Measurements from ENCODE around the gene PRKCZ.
A peak's percentile ranks its signal among the peaks of the same experiment; 100 is the strongest.

The PRKCZ gene

DNA sequence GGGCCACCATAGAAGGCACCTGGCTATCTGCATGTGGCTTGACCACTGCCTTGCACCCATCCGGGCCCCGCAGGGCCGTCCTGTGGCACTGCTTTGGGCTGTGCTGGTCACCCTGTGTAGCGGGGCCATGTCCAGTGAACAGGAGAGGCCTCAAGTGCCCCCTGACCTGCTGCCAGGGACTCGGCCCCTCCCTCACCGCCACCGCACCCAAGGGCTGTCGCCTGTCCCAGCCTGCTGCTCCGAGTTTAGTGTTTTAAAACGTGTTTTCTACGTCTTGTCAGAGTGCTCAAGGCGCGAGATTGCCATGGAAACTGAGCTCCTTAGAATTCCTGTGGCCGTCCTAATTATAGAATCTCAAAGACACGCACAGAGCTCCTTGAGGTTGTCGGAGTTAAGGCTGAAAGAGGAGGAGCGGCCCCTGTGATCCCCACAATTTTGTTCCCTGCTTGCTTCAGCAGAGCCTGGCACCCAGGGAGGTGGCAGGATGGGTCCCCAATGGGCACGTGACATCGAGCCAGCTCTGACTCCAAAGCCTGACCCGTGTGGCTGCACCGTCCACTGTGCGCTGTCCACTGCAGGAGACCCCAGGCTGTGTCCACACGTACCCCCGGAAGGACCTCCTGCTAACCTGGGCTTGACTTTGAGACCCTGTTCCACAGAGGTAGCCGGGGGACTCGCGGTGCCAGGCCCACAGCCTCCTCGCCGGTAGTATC, 78.1 kb downstream of the PRKCZ start:
- no peaks in the 10 kb centered on the region for H3K27me3 ChIP-seq (ENCODE audit: control insufficient read depth, insufficient read depth, low read length)
- H3K36me3 ChIP-seq (ENCODE audit: control insufficient read depth, insufficient read depth, low read length), result no peaks in the 10 kb centered on the region
- no peaks in the 10 kb centered on the region for H3K9me3 ChIP-seq (ENCODE audit: control insufficient read depth, insufficient read depth, low read length)
- DNase-seq (ENCODE audit: low read depth, low spot score), result no peak
- peaks cover 2% of the 10 kb centered on the region; the same call in 1 of the 2 replicates for H3K4me1 ChIP-seq (ENCODE audit: control insufficient read depth, insufficient read depth, low read length)
- H3K27ac ChIP-seq (ENCODE audit: low read length), result no peak overlapping the region
- no peak overlapping the region for H3K4me3 ChIP-seq (ENCODE audit: low read length)
- WGBS (ENCODE audit: insufficient coverage, insufficient read length), result no CpG with 5 or more reads among the region's 29 CpGs

DNA sequence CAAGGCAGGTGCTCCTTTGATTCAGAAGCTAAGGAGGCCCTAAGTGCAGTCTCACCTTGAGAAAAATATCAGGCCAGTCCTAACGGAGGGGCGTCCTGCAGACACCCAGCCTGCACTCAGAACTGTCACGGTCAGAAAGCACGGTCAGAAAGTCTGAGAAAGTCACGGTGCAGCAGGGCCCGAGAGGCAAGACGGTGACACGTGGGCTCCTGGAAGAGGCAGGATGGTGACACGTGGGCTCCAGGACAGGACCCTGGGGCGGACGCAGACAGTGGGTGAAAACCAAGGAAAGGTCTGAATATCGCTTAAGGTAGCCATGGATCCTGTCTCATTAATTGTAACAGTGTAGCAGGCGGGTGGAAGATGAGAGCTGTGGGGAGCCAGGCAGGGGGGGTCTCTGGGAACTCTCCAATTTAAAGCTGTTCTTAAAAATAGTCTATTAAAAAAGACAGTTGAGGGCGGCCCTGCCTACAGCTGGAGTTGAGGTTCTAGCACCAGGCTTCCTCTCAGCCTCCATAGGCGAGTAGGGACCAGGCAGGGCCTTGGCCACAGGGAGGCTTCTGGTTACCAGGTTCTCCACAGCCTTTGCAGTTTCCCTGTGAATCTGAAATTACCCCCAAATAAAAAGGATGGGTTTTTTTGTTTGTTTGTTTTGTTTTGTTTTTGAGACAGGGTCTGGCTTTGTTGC, 79.2 kb downstream of the PRKCZ start:
- H3K9me3 ChIP-seq (ENCODE audit: control insufficient read depth, insufficient read depth, low read length), result no peaks in the 10 kb centered on the region
- no peak overlapping the region for H3K27ac ChIP-seq (ENCODE audit: low read length)
- no CpG with 5 or more reads among the region's 15 CpGs for WGBS (ENCODE audit: insufficient coverage, insufficient read length)

DNA sequence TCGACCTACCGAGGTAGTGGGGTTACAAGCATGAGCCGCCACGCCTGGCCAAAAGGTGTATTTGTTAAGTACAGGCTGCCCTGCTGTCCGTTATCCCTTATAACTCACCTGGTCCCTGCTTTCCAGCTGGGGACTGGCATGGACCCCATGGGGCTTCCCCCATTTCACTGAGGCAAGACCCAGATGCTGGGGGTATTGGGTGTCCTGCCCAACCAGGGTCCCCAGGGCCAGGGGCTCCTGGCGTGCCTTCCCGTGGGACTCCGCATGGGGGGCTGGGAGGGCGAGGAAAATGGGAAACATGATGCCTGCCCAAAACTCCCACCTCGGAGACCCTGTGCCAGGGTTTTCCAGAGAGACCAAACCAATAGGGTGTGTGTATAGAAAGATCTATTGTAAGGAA, 79.9 kb downstream of the PRKCZ start:
- DNase-seq (ENCODE audit: low read depth, low spot score), result no peak
- Histone ChIP-seq H3K4me1 (ENCODE audit: control insufficient read depth, insufficient read depth, low read length) (peaks cover 5% of the 10 kb centered on the region), H3K9me3 (ENCODE audit: control insufficient read depth, insufficient read depth, low read length) (no peaks in the 10 kb centered on the region), H3K27me3 (ENCODE audit: control insufficient read depth, insufficient read depth, low read length) (no peaks in the 10 kb centered on the region), H3K36me3 (ENCODE audit: control insufficient read depth, insufficient read depth, low read length) (no peaks in the 10 kb centered on the region), H3K4me3 (ENCODE audit: low read length) (no peak overlapping the region), H3K27ac (ENCODE audit: low read length) (no peak overlapping the region)
- no CpG with 5 or more reads among the region's 10 CpGs for WGBS (ENCODE audit: insufficient coverage, insufficient read length)

More for the DNA sequence above, 79.2 kb downstream of the PRKCZ start:
- H3K27me3 ChIP-seq (ENCODE audit: control insufficient read depth, insufficient read depth, low read length), result no peaks in the 10 kb centered on the region
- H3K4me1 ChIP-seq (ENCODE audit: control insufficient read depth, insufficient read depth, low read length), result peaks cover 5% of the 10 kb centered on the region
- H3K4me3 ChIP-seq (ENCODE audit: low read length), result no peak overlapping the region
- no peak for DNase-seq (ENCODE audit: low read depth, low spot score)
- H3K36me3 ChIP-seq (ENCODE audit: control insufficient read depth, insufficient read depth, low read length), result no peaks in the 10 kb centered on the region

DNA sequence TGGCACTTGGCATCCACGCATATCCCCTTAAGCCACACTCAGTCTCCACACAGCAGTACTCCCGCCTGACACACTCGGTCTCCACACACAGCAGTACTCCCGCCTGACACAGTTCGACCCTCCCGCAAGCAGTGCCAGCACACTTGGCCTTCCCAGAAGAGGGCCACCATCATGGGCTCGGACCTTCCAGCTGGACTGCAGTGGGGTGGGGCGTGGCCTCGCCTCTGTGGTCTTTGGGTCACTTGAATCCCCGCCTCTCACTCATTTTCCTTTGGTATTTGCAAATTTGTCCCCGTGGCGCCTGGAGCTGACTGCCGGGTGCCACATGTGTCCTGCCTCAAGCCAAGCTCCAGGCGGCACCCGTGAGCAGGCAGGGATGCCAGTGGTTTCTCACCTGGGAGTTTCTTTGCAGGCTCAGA, 80.7 kb downstream of the PRKCZ start:
- WGBS (ENCODE audit: insufficient coverage, insufficient read length), result no CpG with 5 or more reads among the region's 15 CpGs
- no peak for DNase-seq (ENCODE audit: low read depth, low spot score)
- no peaks in the 10 kb centered on the region for H3K36me3 ChIP-seq (ENCODE audit: control insufficient read depth, insufficient read depth, low read length)
- H3K27ac ChIP-seq (ENCODE audit: low read length), result no peak overlapping the region
- no peaks in the 10 kb centered on the region for H3K27me3 ChIP-seq (ENCODE audit: control insufficient read depth, insufficient read depth, low read length)
- no peaks in the 10 kb centered on the region for H3K9me3 ChIP-seq (ENCODE audit: control insufficient read depth, insufficient read depth, low read length)
- H3K4me3 ChIP-seq (ENCODE audit: low read length), result no peak overlapping the region
- H3K4me1 ChIP-seq (ENCODE audit: control insufficient read depth, insufficient read depth, low read length), result peaks cover 5% of the 10 kb centered on the region

DNA sequence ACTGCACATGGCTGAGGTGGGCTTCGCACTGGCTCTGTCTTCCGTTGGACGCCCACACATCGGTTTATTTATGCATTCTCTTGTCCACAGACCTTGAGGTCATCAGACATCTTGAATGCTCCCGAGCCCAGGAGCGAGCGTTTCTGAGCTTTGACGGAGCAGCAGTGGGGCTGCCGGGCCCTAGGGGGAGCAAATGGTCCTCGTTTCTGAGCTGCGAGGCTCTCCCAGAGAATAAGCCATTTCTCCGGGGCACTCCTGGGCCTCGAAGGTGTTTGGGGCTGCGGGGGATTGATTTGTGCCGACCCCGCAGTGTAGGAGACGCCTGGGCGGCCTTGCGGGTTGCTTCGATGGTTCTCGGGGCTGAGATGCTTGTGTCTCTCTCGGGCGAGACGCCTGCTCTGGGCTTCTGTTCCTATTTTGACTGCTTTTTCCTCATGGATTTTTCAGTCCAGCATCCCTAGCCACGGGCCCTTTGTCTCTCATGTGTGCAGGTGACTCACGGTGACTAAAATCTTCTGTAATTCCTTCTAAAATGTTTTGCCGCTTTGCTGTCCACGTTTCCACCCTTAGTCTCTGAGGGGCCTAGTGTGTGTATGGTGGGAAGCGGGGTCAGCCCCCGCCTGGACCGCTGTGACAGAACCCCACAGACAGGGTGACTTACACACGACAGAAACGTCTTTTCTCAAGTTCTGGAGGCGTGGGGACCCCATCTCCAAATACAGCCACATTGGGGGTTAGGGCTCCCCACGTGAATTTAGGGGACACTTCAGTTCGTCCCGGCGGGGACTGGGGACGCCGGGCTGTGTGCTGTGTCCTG, 82.2 kb downstream of the PRKCZ start:
- Histone ChIP-seq H3K9me3 (ENCODE audit: control insufficient read depth, insufficient read depth, low read length) (no peaks in the 10 kb centered on the region), H3K4me3 (ENCODE audit: low read length) (peak overlapping the region; percentile 15; the same call in 1 of the 2 replicates), H3K4me1 (ENCODE audit: control insufficient read depth, insufficient read depth, low read length) (peaks cover 5% of the 10 kb centered on the region), H3K36me3 (ENCODE audit: control insufficient read depth, insufficient read depth, low read length) (no peaks in the 10 kb centered on the region), H3K27me3 (ENCODE audit: control insufficient read depth, insufficient read depth, low read length) (no peaks in the 10 kb centered on the region), H3K27ac (ENCODE audit: low read length) (no peak overlapping the region)
- no CpG with 5 or more reads among the region's 40 CpGs for WGBS (ENCODE audit: insufficient coverage, insufficient read length)
- no peak for DNase-seq (ENCODE audit: low read depth, low spot score)

DNA sequence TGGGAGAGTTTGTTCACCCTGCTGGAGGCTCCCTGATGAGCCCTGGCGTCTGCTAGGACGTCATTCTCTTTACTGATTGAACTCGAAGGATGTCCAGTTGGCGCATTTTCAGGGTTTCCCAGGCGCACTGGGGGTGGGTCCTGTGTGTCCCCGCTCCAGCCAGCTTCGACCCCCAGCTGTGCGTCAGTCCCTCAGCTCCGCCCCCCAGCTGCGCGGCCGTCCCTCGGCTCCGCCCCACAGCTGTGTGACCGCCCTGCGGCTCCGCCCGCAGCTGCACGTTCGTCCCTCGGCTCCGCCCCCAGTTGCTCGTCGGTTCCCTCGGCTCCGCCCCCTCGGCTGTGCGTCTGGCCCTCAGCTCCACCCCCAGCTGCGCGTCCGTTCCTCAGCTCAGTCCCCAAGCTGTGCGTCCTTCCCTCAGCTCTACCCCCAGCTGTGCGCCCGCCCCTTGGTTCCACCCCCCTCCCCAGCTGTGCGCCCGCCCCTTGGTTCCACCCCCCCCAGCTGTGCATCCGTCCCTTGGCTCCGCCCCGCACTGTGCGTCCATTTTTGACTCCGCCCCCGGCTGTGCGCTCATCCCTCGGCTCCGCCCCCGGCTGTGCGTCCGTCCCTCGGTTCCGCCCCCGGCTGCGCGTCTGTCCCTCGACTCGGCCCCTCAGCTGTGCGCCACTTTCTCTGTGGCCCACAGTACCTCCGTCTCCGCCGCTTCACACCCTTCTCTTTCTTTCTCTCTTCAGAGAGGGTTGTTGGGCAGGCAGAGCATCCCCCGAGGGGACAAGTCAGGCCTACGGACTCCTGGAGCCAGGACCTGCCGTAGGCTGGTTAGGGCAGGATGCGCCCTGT, 83.0 kb downstream of the PRKCZ start:
- H3K27ac ChIP-seq (ENCODE audit: low read length), result no peak overlapping the region
- WGBS (ENCODE audit: insufficient coverage, insufficient read length), result no CpG with 5 or more reads among the region's 63 CpGs

DNA sequence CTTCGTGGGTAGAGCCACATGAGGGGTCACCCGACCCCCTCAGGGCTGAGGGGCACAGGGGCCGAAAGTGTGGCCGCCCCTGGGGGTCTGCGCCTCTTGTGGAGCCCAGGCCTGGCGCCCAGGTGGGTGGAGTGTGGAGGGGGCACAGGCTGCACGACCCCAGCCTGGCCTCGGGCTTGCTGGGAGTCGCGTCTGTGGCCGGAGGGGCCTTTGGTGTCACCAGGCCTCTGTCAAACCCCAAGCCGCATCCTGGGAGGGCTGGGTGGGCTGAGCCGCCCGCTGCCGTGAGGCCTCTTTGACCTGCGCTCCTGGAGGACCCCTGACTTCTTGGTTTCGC, 83.6 kb downstream of the PRKCZ start:
- H3K9me3 ChIP-seq (ENCODE audit: control insufficient read depth, insufficient read depth, low read length), result no peaks in the 10 kb centered on the region
- WGBS (ENCODE audit: insufficient coverage, insufficient read length), result no CpG with 5 or more reads among the region's 17 CpGs
- DNase-seq (ENCODE audit: low read depth, low spot score), result no peak
- peaks cover 5% of the 10 kb centered on the region for H3K4me1 ChIP-seq (ENCODE audit: control insufficient read depth, insufficient read depth, low read length)
- no peaks in the 10 kb centered on the region for H3K27me3 ChIP-seq (ENCODE audit: control insufficient read depth, insufficient read depth, low read length)
- no peaks in the 10 kb centered on the region for H3K36me3 ChIP-seq (ENCODE audit: control insufficient read depth, insufficient read depth, low read length)
- H3K27ac ChIP-seq (ENCODE audit: low read length), result no peak overlapping the region
- peak overlapping the region; percentile 23; the same call in 1 of the 2 replicates for H3K4me3 ChIP-seq (ENCODE audit: low read length)

More for the DNA sequence above, 83.0 kb downstream of the PRKCZ start:
- Histone ChIP-seq H3K27me3 (ENCODE audit: control insufficient read depth, insufficient read depth, low read length) (no peaks in the 10 kb centered on the region), H3K4me3 (ENCODE audit: low read length) (peak overlapping the region; percentile 23; the same call in 1 of the 2 replicates), H3K36me3 (ENCODE audit: control insufficient read depth, insufficient read depth, low read length) (no peaks in the 10 kb centered on the region), H3K9me3 (ENCODE audit: control insufficient read depth, insufficient read depth, low read length) (no peaks in the 10 kb centered on the region), H3K4me1 (ENCODE audit: control insufficient read depth, insufficient read depth, low read length) (peaks cover 5% of the 10 kb centered on the region)
- peak; percentile 86 for DNase-seq (ENCODE audit: low read depth, low spot score)

DNA sequence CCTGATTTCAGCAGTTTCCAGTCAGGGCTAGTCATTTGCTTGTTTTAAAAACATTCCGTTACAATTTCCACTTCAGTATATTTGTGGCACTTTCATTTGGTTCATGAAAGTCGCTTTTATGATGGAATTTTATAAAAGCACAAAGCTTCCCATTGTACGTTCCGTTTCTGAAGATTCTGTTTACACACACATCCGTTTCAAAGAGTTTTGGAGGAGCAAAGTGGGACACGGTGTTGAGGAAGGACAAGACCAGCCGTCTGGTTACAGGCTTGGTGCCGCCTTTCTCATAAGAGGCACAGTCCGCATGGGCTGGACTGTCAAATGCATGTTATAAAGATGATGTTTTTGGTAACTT, 84.0 kb downstream of the PRKCZ start:
- WGBS (ENCODE audit: insufficient coverage, insufficient read length), result no CpG with 5 or more reads among the region's 9 CpGs
- no peak overlapping the region for H3K27ac ChIP-seq (ENCODE audit: low read length)
- H3K27me3 ChIP-seq (ENCODE audit: control insufficient read depth, insufficient read depth, low read length), result no peaks in the 10 kb centered on the region
- H3K4me3 ChIP-seq (ENCODE audit: low read length), result no peak overlapping the region
- H3K36me3 ChIP-seq (ENCODE audit: control insufficient read depth, insufficient read depth, low read length), result no peaks in the 10 kb centered on the region
- H3K4me1 ChIP-seq (ENCODE audit: control insufficient read depth, insufficient read depth, low read length), result peaks cover 5% of the 10 kb centered on the region
- no peaks in the 10 kb centered on the region for H3K9me3 ChIP-seq (ENCODE audit: control insufficient read depth, insufficient read depth, low read length)
- no peak for DNase-seq (ENCODE audit: low read depth, low spot score)

DNA sequence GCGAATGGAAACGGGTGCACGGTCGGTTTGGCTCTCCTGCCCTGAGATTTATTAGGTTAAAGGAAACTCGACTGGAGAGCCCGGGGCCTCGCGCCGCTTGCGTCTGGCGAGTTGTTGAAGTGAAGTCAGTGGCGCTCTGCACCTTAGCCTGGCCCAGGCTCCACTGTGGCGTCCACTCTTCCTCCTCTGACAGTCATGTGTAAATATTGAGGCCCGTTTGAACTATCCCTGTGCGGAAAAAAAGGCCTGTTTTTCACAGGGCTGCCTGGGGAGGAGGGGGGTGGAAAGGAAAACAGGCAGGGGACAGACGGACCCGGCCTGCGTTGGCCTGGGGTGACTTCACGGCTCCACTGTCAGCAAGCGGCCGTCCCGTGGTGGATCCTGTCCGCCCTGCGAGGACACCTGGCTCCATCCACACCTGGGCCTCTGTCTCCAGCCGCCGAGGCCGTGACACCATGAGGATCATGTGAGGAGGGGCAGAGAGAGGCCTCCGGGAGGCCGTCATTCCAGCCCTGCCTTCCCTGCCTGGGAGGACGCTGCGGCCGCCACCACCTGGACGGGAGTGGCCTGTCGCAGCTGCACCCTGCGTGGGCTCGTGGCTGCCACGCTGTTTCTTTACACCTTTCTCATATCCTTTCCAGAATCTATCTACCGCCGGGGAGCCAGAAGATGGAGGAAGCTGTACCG, 84.6 kb downstream of the PRKCZ start:
- WGBS (ENCODE audit: insufficient coverage, insufficient read length), result no CpG with 5 or more reads among the region's 40 CpGs
- peaks cover 5% of the 10 kb centered on the region for H3K4me1 ChIP-seq (ENCODE audit: control insufficient read depth, insufficient read depth, low read length)
- H3K36me3 ChIP-seq (ENCODE audit: control insufficient read depth, insufficient read depth, low read length), result no peaks in the 10 kb centered on the region
- H3K27me3 ChIP-seq (ENCODE audit: control insufficient read depth, insufficient read depth, low read length), result no peaks in the 10 kb centered on the region
- no peak for DNase-seq (ENCODE audit: low read depth, low spot score)
- no peaks in the 10 kb centered on the region for H3K9me3 ChIP-seq (ENCODE audit: control insufficient read depth, insufficient read depth, low read length)
- no peak overlapping the region for H3K27ac ChIP-seq (ENCODE audit: low read length)
- H3K4me3 ChIP-seq (ENCODE audit: low read length), result no peak overlapping the region
